Activated CD4-positive, alpha-beta T cell treated with anti-CD3 and anti-CD28 coated beads, Interleukin-2, Interleukin-4, amounts not matched to agents 100 ng/mL and 50 ng/mL, durations not matched to agents 16 hours and 8 hours (primary cell): ENCODE measurements around the gene UBE2Q2.
"Not testable (repeated sequence)": the region's sequence is repeated elsewhere in the genome, so short reads cannot be mapped to it uniquely, and the experiment has no call there.

Source experiments
- DNase-seq: peaks from one replicate; pipeline ENCODE4 v3.0.0-alpha.2; 2020; ENCODE audit warnings: low spot score

The UBE2Q2 gene

DNA sequence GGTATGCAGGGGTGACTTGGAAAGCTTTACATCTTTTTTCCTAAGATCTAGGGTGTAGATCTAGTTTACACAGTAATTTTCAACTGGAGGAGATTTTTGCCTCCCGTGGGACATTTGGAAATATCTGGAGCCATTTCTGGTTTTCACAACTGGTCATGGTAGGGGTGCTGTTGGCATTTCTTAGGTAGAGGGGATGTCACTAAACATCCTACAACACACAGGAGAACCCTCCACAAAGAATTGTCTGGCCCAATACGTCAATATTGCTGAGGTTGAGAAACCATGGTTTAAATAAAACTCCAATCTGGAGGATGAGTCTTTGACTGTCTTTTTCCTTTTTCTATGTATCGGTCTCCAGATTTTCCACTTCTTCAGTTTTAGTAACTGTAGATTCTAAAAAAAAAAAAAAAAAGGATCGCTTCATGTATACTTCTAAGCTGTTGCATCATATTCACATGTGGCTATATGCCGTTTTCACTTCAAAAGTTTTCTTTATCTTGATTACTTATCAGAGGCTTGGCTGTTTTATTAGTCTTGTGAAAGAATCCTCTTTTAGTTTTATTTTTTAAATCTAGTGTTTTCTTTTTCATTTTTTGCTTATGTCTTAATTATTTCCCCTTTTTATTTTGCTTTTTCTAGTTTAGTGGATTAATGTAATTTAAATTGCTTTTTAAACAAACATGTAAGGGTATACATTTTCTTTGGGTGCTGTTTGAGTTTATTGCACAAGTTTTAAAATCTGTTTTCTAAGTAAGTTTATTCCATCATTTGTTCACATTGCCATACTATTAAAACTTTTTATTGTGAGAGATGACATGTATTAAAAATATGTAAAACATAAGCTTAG, 21.2 kb downstream of the UBE2Q2 start:
- DNase-seq: no peak

GRCh38 chr15:75866045-75866444, 22.8 kb downstream of the UBE2Q2 start:
- DNase-seq: not testable (repeated sequence)

- no peak for DNase-seq
These were observed 23.7 kb downstream of the UBE2Q2 start for GRCh38 chr15:75866916-75867315.

- DNase-seq: no peak
These were observed 24.2 kb downstream of the UBE2Q2 start for GRCh38 chr15:75867449-75867848.

- no peak for DNase-seq
These were observed 24.8 kb downstream of the UBE2Q2 start for GRCh38 chr15:75868019-75868418.

DNA sequence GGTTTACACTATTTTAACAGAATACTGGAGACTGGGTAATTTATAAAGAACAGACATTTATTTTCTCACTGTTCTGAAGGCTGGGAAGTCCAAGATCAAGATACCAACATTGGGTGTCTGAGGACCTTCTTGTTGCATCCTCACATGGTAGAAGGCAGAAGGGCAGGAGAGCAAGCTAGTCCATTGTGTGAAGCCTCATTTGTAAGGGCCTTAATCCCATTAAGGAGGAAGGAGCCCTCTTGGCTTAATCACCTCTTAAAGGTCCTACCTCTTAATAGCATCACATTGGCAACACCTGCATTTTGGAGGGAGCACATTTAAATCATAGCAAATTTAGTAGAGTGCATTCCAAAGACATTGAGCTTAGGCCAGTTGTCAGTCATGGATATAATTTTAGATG, 26.2 kb downstream of the UBE2Q2 start:
- DNase-seq: no peak

DNA sequence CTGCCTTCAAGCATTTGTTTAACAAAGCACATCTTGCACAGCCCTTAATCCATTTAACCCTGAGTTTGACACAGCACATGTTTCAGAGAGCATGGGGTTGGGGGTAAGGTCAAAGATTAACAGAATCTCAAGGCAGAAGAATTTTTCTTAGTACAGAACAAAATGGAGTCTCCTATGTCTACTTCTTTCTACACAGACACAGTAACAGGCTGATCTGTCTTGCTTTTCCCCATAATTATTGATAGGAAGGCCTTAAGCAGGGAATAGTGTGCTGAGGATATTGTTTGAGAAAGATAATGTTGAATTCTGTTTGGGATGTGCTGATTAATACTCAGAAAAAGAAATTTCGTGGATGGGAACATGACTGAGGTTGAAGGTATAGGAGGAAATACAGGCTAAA, 28.3 kb downstream of the UBE2Q2 start:
- DNase-seq: not testable (repeated sequence)

DNA sequence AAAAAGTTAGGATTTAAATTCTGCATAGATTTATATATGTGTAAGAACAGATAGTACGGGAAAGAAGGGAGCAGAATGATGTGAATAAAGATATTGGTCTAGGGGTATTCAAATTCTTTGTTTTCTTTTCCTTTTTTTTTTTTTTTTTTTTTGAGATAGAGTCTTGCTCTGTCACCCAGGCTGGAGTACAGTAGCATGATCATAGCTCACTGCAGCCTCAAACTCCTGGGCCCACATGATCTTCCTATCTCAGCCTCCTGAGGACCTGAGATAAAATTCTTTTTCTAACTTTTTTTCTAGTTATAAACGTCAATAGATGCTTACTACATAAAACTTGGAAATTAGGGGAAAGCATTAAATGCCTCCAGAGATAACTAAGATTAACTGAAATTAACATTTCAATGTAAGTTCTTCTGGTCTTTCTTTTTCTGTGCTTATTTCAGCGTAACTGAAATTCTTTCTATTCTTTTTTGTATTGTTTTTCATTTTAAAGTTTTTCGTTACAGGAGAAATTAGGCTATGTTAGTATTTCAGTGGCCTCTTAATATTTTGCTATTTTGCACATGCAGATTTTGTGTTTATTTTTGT, 29.2 kb downstream of the UBE2Q2 start:
- DNase-seq: no peak

DNA sequence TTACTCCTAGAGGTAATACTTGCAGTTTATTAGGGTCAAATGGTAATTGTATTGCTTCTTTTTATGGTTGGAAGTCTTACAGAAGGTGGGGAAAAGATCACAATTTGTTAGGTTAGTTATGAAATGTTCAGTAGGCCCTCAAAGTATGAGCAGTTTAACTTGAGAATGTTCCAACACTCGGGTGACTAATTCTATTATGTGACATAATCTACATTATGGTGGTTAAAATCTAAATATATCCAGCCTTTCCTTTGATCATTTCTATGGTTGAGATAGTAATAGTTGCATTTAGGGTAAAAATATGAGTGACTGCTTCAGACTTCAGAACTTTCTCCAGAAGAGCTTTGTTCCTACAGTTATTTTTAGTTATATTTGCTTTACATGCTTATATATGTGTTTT, 40.8 kb downstream of the UBE2Q2 start:
- no peak for DNase-seq

DNA sequence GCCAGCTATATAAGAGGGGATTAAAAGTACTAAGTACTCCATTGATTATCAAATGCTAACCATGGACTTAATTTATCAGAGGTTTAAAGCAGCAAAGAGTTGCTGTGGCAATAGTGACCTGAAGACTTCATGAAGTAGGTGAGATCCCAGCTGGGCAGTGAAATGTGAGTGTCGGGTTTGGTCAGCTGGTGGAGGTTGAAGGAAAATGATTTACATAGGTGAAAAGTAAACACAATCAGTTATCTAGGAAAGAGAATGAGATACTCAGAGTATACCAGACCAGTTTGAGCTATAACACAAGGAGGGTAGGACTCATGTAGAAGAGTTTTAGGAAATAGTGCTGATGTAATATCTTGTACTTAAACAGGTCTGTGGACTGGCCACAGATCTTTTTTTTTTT, 43.9 kb downstream of the UBE2Q2 start:
- no peak for DNase-seq

- DNase-seq: peak; percentile 11
These were observed 48.6 kb downstream of the UBE2Q2 start for GRCh38 chr15:75891895-75892294.

- no peak for DNase-seq
These were observed 52.5 kb downstream of the UBE2Q2 start for GRCh38 chr15:75895731-75896130.

DNA sequence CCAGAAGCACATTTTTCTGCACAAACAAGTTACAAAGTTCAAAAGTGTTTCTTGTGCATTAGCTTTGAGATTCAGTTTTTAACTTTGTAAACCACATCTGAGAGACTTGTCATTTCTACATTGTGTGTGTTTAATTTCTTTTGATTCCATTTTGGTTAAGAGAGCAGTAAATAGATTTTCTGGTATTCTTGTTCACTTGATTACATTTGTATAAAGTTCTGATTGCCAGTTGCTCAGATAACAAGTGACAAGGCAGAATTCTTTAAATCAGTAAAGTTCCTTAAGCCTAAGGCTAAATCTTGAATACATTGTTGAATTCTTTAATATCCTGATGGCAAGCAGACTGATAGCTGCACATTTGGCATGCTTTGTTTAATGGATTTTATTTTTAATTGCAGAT, 57.3 kb downstream of the UBE2Q2 start:
- DNase-seq: no peak

GRCh38 chr15:75902129-75902557, 58.9 kb downstream of the UBE2Q2 start:
- DNase-seq: no peak

DNA sequence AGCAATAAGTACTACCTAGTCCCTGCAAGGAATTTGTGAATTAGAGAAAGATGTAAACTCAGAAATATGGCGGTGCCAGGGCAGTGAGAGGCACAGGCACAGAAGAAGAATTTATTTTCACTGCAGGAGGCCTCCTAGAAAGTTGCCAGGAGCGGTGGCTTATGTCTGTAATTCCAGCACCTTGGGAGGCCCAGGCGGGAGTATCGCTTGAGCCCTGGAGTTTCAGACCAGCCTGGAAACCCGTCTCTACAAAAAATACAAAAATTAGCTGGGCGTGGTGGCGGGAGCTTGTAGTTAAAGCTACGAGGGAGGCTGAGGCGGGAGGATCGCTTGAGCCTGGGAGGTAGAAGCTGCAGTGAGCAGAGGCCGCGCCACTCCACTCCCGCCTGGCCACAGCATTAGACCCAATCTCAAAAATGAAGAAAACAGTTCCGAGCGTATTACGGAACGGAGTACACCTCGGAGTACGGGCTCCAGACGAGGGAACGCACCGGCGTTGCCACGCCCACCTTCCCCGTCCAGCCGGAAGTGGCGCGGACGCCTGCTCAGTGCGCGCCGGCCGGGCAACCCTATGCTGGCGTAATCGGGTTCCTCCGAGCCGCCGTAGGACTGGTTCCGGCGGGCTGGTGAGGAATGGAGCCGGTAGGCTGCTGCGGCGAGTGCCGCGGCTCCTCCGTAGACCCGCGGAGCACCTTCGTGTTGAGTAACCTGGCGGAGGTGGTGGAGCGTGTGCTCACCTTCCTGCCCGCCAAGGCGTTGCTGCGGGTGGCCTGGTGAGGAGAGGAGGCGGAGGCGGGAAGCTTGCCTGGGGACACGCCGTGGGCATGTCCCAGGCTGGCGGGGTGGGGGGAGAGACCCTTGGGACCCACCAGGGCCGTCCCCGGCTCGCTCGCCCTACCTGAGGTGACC, 60.3 kb downstream of the UBE2Q2 start, which contains the start of gene FBXO22:
Gene FBXO22 (plus strand): TSS at position 548 of the 909 bp plus-strand sequence. CDS start 86 bp downstream, at position 634.
- DNase-seq: peak; percentile 94

DNA sequence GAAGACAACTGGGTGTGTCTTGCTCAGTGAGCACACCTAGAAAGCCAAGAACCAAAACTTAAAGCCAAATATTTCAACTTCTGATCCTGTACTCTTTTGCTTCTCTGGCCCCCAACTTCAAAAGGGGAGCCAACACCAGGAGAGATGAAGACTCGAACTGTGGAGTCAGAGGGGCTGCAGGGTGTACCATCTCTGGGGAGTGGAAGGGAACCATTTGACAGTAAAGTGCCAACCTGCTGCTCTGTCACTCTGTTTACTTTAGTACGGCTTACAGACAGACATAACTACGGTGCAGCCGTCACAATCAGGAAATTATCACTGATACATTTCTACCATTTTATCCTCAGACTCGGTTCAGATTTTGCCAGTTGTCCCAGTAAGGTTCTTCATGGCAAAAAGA, 62.0 kb downstream of the UBE2Q2 start:
- no peak for DNase-seq

DNA sequence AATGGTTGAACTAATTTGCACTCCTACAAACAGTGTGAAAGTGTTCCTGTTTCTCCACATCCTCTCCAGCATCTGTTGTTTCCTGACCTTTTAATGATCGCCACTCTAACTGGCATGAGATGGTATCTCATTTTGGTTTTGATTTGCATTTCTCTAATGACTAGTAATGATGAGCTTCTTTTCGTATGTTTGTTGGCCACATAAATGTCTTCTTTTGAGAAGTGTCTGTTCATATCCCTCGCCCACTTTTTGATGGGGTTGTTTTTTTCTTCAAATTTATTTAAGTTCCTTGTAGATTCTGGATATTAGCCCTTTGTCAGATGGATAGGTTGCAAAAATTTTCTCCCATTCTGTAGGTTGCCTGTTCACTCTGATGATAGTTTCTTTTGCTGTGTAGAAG, 67.1 kb downstream of the UBE2Q2 start:
- DNase-seq: not testable (repeated sequence)

DNA sequence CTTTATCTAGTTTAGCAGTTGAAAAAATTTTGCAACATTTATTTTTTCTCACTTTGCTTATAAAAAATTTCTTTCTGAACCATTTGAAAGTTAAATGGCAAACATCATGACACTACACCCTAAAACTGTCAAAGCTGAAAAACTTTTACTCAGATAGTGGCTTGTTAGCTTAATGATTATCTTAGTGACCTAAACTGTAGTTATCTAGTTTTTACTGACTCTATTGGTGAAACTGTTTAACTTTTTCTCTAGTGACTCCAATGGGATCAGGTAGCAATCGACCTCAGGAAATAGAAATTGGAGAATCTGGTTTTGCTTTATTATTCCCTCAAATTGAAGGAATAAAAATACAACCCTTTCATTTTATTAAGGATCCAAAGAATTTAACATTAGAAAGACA, 73.7 kb downstream of the UBE2Q2 start:
- DNase-seq: no peak

DNA sequence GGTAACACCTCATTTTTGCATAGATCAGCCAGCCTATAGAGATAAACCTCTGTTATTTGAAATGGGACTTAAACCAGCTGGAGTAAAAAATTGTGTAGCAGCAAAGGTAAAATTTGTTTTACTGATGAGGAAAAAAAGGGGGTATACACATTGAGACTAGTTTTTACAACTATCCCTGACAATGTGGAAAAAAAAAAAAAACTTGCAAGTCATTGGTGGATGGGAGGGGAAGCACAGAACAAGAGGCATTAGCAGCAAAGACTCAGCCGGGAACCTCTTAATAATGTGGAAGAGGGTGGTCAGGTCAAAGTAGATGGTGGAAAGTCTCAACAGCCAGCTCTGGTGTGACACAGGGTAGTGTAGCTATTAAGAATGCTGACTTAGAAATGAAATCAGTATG, 74.9 kb downstream of the UBE2Q2 start:
- no peak for DNase-seq

DNA sequence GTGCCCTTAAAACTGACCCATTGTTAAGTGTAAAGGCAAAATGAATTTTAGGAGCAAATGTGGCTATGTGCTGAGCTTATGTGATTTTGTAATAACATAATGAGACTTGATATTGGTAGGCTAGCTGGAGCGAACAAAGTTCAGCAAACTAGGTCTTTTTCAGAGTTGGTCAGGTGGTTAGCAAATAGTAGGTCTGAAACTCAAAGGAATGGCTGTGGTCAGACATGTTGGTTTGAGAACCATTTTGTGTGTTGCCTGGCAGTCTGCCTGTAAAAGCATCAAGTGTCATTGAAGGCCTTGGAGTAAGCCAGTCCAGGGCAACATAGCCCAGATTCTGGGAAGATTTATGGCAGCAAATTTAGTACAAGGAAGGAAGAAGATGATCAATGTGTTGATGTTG, 76.8 kb downstream of the UBE2Q2 start:
- no peak for DNase-seq

DNA sequence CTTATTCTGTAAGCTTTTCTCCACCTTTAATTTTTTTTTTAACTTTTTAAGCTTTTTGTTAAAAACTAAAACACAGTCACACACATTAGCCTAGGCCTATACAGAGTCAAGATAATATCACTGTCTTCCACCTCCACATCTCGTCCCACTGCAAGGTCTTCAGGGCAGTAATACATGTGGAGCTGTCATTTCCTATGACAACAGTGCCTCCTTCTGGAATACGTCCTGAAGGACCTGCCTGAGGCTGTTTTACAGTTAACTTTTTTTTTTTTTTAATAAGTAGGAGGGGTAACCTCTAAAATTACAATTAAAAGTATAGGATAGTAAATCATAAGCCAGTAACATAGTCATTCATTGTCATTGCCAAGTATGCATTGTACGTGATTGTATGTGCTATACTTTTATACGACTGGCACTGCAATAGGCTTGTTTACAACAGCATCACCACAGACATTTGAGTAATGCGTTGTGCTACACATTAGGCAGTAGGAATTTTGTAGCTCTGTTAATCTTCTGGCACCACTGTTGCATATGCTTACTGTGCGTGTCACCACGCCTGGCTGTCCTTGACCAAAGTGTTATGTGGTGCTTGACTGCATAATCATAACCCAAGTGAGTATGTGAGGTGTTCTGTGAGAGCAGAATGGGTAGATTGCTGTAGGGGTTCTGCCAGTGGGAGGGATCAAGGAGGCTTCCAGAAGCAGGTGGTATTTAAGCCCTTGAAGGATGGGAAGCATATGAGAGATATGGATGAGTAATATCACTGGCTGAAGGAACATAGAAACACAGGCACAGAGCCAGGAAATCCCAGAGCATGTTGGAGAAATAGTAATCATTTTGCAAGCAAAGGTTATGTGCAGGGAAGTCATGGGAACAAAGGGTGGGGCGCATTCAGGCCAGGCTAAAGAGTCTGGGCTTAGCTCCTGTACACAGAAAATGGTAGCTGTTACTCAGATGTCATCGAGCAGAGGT, 78.8 kb downstream of the UBE2Q2 start:
- peak; percentile 22 for DNase-seq
